ENCODE measurements around the gene ZNF511.

Gene ZNF511

GRCh38 chr10:133336577-133337369 lies 28.1 kb downstream of the ZNF511 start, which contains the start of gene CALY:
TSS of gene CALY (minus strand) at chr10:133336896. CDS start at chr10:133328989, 7,907 bp downstream.
- no peak for DNase-seq

DNA sequence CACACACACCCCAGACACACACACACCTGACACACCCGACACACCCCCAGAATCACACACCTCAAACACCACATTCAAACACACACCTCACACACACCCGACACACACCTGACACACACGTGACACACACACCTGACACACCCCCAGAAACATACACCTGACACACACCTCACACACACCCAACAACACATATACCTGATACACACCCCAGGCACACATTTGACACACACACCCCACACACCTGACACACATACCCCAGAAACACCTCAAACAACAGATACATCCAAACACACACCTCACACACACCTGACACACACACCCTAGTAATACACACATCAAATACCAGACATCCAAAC lies 28.6 kb downstream of the ZNF511 start:
- no peak for DNase-seq

DNA sequence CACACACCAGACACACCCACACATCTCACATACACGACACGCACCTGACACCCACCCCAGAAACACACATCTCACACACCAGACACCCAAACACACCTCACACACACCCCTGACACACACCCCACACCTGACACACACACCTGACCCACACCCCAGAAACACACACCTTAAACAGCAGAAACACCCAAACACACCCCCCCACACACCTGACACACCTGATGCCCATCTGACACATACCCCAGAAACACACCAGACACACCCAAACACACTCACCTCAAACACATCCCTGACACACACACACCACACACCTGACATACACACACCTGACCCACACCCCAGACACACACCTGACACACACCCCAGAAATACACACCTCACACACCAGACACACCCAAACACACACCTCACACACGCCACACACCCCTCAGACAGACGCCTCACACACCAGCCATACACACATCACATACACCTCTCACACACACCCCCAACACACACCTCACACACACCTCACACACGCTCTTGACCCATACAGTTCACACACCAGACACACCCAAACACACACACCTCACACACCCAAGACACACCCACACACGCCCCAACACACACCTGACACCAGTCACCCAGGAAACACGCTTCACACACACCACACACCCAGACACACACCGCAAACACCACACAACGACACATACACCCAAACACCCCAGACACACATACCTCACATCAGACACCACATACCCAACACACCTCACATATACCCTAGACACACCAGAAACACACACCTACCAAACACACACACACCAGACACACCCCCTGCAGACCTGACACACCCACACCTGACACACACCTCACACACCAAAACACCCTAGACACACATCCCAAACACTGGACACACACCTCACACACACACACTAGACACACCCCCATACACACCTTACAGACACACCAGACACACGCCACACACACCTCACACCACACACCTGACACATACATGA lies 29.7 kb downstream of the ZNF511 start:
- no peak for DNase-seq

GRCh38 chr10:133339708-133340380 lies 31.1 kb downstream of the ZNF511 start:
- DNase-seq = no peak

- no peak for DNase-seq
Measured at GRCh38 chr10:133341983-133342382, 33.3 kb downstream of the ZNF511 start.

GRCh38 chr10:133342942-133343341 lies 34.2 kb downstream of the ZNF511 start:
- no peak for DNase-seq

- no peak for DNase-seq
Measured at GRCh38 chr10:133343558-133343957, 34.8 kb downstream of the ZNF511 start.

DNA sequence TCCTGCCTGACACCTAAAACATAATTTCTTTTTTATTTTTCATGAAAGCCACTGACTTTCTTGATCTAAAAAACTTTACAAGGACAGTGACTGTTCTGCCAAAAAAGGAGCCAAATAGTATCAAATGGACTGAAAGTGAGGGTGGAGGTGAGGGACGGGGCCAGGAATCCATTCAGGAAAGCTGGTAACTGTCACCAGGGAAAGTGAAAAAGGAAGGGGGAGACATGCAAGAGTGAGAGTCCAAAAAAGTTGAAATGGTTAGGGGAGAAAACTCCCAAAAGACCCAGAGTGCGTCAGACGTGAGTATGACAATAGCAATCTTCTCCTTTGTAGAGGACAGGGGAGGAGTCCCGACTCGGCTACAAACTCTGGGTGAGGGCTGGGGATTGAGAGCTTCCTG lies 35.5 kb downstream of the ZNF511 start:
- no peak for DNase-seq

- no peak for DNase-seq
Measured at GRCh38 chr10:133346413-133346812, 37.7 kb downstream of the ZNF511 start.

- no peak for DNase-seq
Measured at GRCh38 chr10:133347710-133348517, 39.2 kb downstream of the ZNF511 start.

DNA sequence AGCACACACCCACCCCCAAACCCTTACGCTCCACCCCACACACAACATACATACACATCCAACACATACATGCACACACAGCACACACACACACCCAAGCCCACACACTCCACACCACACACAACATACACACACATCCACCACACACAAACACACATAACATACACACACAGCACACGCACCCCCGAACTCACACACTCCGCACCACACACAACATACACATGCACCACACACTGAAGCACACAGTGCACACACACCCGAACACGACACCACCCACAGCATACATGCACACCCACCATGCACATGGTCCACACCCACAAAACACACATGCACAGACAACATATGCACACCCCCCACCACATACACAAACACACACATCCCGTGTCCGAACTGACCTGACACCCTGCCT lies 40.5 kb downstream of the ZNF511 start:
- DNase-seq = no peak

DNA sequence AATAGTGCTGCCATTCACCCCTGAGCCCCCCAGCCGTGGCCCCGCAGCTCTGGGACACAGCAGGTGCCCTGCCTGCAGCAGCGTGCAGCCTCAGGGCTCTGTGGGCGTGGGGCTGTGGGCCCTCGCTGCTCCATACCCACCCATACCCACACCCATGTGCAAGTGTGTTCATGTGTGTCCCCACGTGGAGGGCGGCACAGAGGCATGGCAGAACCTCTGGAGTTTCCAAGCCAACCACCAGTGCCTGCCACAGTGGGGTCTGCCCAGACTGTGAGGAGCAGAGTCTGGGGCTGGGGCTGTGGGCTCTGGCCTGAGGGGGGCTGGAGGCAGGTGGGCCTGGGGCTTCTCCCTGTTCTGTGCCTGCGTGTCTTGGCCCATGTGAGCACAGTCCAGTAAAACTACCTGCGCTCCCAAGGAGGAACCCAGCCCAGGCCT lies 40.9 kb downstream of the ZNF511 start:
- no peak for DNase-seq

- no peak for DNase-seq
Measured at GRCh38 chr10:133350283-133350949, 41.7 kb downstream of the ZNF511 start.

DNA sequence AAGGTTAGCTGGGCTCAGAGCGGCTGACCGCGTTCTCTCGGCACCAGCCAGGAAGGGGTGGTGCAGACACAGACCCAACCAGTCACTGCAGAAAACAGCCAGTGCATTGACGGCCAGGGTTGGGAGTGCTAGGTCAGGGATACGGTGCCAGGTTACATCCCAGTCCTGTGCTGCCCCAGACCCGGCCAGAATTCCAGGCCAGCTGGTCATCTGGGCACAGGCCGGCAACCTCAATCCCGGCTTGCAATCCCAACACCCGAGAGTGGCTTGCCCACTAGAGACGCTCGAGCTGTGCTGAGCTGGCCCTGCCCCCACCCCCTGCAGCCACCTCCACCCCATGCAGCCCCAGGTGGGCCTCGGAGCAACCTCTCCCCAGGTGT lies 42.2 kb downstream of the ZNF511 start:
- no peak for DNase-seq

DNA sequence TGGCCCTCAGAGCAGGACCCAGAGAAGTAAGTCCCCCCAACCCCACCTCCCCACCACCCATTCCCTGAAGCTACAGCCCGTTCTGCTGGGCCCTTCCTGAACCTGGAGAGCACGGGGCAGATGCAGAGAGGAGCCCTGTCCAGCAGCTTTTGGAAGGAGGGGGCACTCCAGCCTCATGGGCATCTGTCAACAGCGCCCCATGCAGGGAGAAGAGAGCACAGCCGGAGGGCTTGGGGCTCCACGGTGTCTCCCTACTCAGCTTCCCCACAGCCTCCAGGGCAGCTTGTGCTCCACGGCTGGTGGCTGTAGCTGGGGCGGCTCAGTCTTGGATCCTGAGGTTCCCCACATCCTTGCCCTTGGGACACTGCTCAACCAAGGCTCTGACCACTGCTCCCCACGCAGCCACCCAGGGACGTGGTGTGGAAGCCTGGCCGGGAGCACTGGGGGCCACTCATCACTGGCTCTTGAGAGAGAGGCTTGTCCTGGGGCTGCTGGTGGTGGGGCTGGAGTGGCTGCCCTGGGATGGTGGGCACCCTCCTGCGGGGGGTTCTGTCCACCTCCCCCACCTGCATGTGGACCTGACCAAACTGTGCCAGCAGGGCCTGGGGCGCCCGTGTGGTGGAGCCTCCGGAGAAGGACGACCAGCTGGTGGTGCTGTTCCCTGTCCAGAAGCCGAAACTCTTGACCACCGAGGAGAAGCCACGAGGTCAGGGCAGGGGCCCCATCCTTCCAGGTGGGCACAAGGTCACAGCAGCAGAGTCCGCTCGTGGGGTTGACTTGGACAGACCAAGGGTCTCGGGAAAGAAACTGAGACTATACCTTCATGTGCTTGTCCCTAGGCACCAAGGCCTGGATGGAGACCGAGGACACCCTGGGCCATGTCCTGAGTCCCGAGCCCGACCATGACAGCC lies 42.9 kb downstream of the ZNF511 start:
- no peak for DNase-seq

GRCh38 chr10:133353202-133353959 lies 44.7 kb downstream of the ZNF511 start:
- DNase-seq = no peak

DNA sequence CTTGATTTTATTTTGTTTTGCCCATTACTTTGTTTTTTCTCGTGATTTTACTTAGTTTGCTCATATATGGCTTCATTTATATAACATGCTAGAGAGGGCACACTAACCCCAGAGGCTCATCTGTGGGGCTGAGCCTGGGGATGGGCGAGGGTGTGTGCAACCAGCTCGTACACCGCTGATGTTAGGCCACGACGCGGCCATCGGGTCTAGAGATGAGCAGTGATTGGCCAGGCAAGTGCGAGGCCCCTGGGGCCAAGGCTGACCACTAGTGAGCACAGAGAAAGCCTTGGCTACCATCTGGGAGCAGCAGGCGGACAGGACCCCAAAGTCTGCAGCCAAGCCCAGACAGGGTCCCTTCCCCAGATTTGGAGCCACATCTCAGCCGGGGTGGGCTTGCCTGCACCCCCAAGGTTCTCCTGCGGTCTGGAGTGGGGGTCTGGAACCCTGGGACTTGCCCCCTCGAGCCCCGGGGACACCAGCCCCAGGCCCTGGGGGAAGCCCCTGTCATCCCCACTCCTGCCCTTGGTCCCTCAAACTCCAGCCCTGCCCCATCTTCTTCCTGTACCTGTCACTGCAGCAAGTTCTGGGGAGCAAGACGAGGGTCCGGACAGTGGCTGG lies 45.4 kb downstream of the ZNF511 start:
- no peak for DNase-seq

- no peak for DNase-seq
Measured at GRCh38 chr10:133354672-133355240, 46.0 kb downstream of the ZNF511 start.

DNA sequence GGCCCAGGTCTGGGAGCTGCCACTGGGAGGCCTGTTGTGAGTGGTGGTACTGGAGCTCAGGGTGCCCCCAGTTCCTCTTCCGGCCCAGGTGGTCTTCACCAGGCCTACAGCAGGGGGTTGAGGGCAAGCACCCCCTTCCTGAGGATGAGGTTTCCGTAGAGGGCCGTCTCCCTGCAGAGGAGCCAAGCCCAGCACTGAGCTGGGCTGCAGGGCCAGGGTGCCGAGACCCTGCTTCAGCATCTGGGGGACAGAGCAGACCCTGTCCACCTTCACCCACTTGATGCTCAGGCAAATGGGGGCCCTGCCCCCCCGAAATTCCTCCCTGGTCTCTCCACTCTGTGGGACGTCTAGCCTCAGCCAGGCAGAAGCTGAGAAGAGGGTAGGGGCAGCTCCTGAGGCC lies 46.6 kb downstream of the ZNF511 start:
- DNase-seq = no peak
